ENCODE measurements around the gene MTHFD1L. TPM values are rescaled to one million over a fixed set of nuclear protein-coding genes. Genes with fewer than 3 reads are reported as not detected.

MTHFD1L gene
- total and polyA plus RNA-seq, 2 of the 8 experiments (the other 6 are each of a cell fraction or from before 2014, with no cell fraction given): 29.2 to 105 TPM

DNA sequence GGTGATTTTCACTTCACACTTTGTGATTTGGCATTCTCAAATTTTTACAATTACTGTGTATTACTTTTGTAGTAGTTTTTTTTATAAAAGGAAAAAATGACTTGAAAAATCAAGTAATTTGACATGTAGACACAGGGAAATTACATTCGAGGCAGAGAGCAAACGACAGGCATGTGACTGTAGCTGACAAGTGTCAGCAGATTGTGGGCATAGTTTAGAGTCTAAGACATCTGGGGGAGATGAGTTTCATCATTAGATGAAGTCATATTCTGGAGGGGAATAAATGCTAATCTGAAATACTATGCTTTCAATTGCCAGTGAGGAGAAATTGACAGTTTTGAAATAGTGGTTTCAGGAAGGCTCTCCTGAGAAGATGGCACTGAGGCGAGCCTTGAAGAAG is 126.0 kb downstream of the MTHFD1L start (continued):
- no peak for TF ChIP-seq RFX5 (IDR thresholded peaks at IDR 0.05; ENCODE audit: borderline replicate concordance, low read depth, low read length)
- TF ChIP-seq, protein P1, sequence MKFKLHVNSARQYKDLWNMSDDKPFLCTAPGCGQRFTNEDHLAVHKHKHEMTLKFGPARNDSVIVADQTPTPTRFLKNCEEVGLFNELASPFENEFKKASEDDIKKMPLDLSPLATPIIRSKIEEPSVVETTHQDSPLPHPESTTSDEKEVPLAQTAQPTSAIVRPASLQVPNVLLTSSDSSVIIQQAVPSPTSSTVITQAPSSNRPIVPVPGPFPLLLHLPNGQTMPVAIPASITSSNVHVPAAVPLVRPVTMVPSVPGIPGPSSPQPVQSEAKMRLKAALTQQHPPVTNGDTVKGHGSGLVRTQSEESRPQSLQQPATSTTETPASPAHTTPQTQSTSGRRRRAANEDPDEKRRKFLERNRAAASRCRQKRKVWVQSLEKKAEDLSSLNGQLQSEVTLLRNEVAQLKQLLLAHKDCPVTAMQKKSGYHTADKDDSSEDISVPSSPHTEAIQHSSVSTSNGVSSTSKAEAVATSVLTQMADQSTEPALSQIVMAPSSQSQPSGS (IDR thresholded peaks at IDR 0.05; ENCODE audit: low read length): no peak

All from H1 (cell line).